Astrocyte of the spinal cord (primary cell): ENCODE data around the gene ZNF700.
"Not testable (repeated sequence)": the region's sequence is repeated elsewhere in the genome, so short reads cannot be mapped to it uniquely, and the experiment has no call there.

Source experiments
- DNase-seq: peaks from one replicate; pipeline ENCODE4 v3.0.0; 2011; ENCODE audit warnings: low read depth, low spot score
- H3K4me3 ChIP-seq: 2 replicates; pipeline ENCODE4 v1.5.1; 2011; ENCODE audit warnings: low read depth, mild to moderate bottlenecking, low read length, moderate library complexity
- CTCF ChIP-seq: IDR thresholded peaks from 2 replicates; pipeline ENCODE4 v1.5.1; 2012; ENCODE audit warnings: low read depth, mild to moderate bottlenecking, low read length, inconsistent platforms
- in situ Hi-C: cut with HindIII; loops from 2 replicates; pipeline ENCODE4 v1.10.0; 2017; ENCODE audit warnings: low sequenced_read_pairs

ZNF700 gene

GRCh38 chr19:11942008-11942842, 17.3 kb downstream of the ZNF700 start:
- no peak overlapping the region for H3K4me3 ChIP-seq
- TF ChIP-seq CTCF = no peak
- in situ Hi-C loops = no loop called here
- DNase-seq = no peak

DNA sequence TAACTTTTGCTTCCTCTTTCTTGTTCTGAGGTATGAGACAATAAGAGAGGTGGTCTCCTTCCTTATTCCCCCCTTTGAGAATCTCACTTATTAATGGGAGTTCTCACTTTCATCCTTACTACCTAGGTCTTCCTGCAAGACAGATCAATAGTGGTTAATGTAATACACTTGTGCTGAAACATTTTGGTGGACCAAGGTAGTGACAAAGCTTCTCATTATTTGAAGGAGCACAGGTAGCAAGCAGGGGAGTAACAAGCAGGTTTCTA, 17.9 kb downstream of the ZNF700 start:
- in situ Hi-C loops = no loop called here
- peak; percentile 22 for DNase-seq
- no peak for TF ChIP-seq CTCF
- H3K4me3 ChIP-seq = no peak overlapping the region

DNA sequence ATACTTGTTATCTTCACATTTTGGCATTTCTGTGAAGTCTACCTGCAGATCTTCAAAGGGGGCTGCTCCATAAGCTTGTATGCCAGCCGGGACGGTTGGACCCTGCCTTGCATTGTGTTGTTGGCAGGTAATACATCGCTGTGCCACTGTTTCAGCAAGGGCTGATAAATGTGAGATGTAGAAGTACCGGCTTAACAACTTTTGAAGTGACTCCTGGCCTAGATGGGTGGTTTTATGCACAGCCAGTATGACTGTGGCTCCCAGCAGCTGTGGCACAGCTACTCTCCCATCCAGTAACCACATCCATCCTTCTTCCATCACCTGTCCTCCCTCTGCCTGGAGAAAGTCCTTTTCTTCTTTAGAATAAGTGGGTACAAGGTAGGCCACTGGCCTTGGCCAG, 19.7 kb downstream of the ZNF700 start:
- no peak overlapping the region for H3K4me3 ChIP-seq
- no peak for DNase-seq
- in situ Hi-C loops = no loop called here
- TF ChIP-seq CTCF = no peak

- no peak overlapping the region for H3K4me3 ChIP-seq
- no peak for TF ChIP-seq CTCF
- in situ Hi-C loops = no loop called here
- peak; percentile 14 for DNase-seq
Measured at GRCh38 chr19:11948646-11949045, 23.7 kb downstream of the ZNF700 start.

- DNase-seq = no peak
- in situ Hi-C loops = no loop called here
- no peak for TF ChIP-seq CTCF
- no peak overlapping the region for H3K4me3 ChIP-seq
Measured at GRCh38 chr19:11949201-11949600, 24.3 kb downstream of the ZNF700 start.

GRCh38 chr19:11949614-11950080, 24.7 kb downstream of the ZNF700 start:
- in situ Hi-C loops, DNase-seq, H3K4me3 ChIP-seq: not testable (repeated sequence)

DNA sequence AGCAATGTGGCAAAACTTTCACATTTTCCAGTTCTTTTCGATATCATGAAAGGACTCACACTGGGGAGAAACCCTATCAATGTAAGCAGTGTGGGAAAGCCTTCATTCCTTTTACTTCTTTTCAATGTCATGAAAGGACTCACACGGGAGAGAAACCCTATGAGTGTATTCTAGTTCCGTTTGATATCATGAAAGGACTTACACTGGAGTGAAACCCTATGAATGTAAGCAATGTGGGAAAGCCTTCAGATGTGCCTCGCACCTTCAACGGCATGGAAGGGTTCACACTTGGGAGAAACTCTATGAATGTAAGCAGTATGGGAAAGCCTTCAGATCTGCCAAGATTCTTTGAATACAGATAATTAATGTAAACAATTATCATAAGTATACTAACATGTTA, 25.4 kb downstream of the ZNF700 start:
- H3K4me3 ChIP-seq = no peak overlapping the region
- no peak for TF ChIP-seq CTCF
- in situ Hi-C loops = no loop called here
- DNase-seq = no peak
